ENCODE data around the gene ATRNL1.

GRCh38 chr10:115084277-115084850 is 8.8 kb upstream of the ATRNL1 start:
- no peak for TF ChIP-seq CTCF (IDR thresholded peaks at IDR 0.05)
- TF ChIP-seq POLR2AphosphoS5 (IDR thresholded peaks at IDR 0.05) = no peak
- TF ChIP-seq EP300 (IDR thresholded peaks at IDR 0.05; ENCODE audit: low read depth) = no peak
- no peak for TF ChIP-seq POLR2A (IDR thresholded peaks at IDR 0.05)
